ENCODE results near the gene EXD2. TPM values are rescaled to one million over a fixed set of nuclear protein-coding genes. Genes with fewer than 3 reads are reported as not detected.
A peak's percentile ranks its signal among the peaks of the same experiment; 100 is the strongest.
"Not testable (repeated sequence)": the region's sequence is repeated elsewhere in the genome, so short reads cannot be mapped to it uniquely, and the experiment has no call there.

The EXD2 gene
- total RNA-seq, 1 donor from 2014 or later, result 16.5 TPM

- no peak overlapping the region for H3K27ac ChIP-seq (replicated peaks)
- no peak for TF ChIP-seq CTCF (IDR thresholded peaks at IDR 0.05; ENCODE audit: borderline replicate concordance)
- no peaks in the 10 kb centered on the region for H3K36me3 ChIP-seq
- H3K27me3 ChIP-seq (ENCODE audit: low read depth), result no peaks in the 10 kb centered on the region
- no peak for DNase-seq
- intact Hi-C loops (cut with micrococcal nuclease), result no loop called here
- no peaks in the 10 kb centered on the region for H3K9me3 ChIP-seq (replicated peaks)
- H3K4me3 ChIP-seq, result no peak overlapping the region
- H3K4me1 ChIP-seq, result peaks cover 100% of the 10 kb centered on the region
Observed at GRCh38 chr14:69269381-69269780, 78.1 kb downstream of the EXD2 start.

GRCh38 chr14:69270097-69270496 is 78.8 kb downstream of the EXD2 start:
- DNase-seq, result no peak
- intact Hi-C loops (cut with micrococcal nuclease), result no loop called here
- Histone ChIP-seq H3K36me3 (no peaks in the 10 kb centered on the region), H3K4me3 (no peak overlapping the region), H3K27me3 (ENCODE audit: low read depth) (no peaks in the 10 kb centered on the region), H3K9me3 (replicated peaks) (no peaks in the 10 kb centered on the region), H3K27ac (replicated peaks) (peak overlapping the region; percentile 75), H3K4me1 (peaks cover 100% of the 10 kb centered on the region)
- TF ChIP-seq CTCF (IDR thresholded peaks at IDR 0.05; ENCODE audit: borderline replicate concordance), result no peak

- peak; percentile 37 for DNase-seq
- peaks cover 99% of the 10 kb centered on the region for H3K4me1 ChIP-seq
Observed at GRCh38 chr14:69270795-69271708, 79.8 kb downstream of the EXD2 start.

GRCh38 chr14:69274321-69274720 is 83.0 kb downstream of the EXD2 start:
- peaks cover 67% of the 10 kb centered on the region for H3K4me1 ChIP-seq
- H3K27me3 ChIP-seq (ENCODE audit: low read depth), result no peaks in the 10 kb centered on the region
- H3K36me3 ChIP-seq, result no peaks in the 10 kb centered on the region
- no peak overlapping the region for H3K4me3 ChIP-seq
- TF ChIP-seq CTCF (IDR thresholded peaks at IDR 0.05; ENCODE audit: borderline replicate concordance), result no peak
- DNase-seq, result no peak
- H3K27ac ChIP-seq (replicated peaks), result peak overlapping the region; percentile 75
- H3K9me3 ChIP-seq (replicated peaks), result no peaks in the 10 kb centered on the region
- intact Hi-C loops (cut with micrococcal nuclease), result no loop called here

More at GRCh38 chr14:69270795-69271708, 79.8 kb downstream of the EXD2 start:
- intact Hi-C loops (cut with micrococcal nuclease), result no loop called here
- Histone ChIP-seq H3K9me3 (replicated peaks) (no peaks in the 10 kb centered on the region), H3K27me3 (ENCODE audit: low read depth) (no peaks in the 10 kb centered on the region), H3K4me3 (no peak overlapping the region), H3K27ac (replicated peaks) (peak overlapping the region; percentile 75), H3K36me3 (no peaks in the 10 kb centered on the region)
- TF ChIP-seq CTCF (IDR thresholded peaks at IDR 0.05; ENCODE audit: borderline replicate concordance), result no peak

- TF ChIP-seq CTCF (IDR thresholded peaks at IDR 0.05; ENCODE audit: borderline replicate concordance), result no peak
- intact Hi-C loops (cut with micrococcal nuclease), result no loop called here
- Histone ChIP-seq H3K4me3 (no peak overlapping the region), H3K27me3 (ENCODE audit: low read depth) (no peaks in the 10 kb centered on the region), H3K36me3 (no peaks in the 10 kb centered on the region), H3K27ac (replicated peaks) (peak overlapping the region; percentile 75), H3K4me1 (peaks cover 62% of the 10 kb centered on the region), H3K9me3 (replicated peaks) (no peaks in the 10 kb centered on the region)
- DNase-seq, result no peak
Observed at GRCh38 chr14:69275331-69275730, 84.0 kb downstream of the EXD2 start.

- DNase-seq; H3K27ac ChIP-seq (replicated peaks); H3K4me3 ChIP-seq; H3K27me3 ChIP-seq (ENCODE audit: low read depth); H3K9me3 ChIP-seq (replicated peaks); intact Hi-C loops (cut with micrococcal nuclease); H3K36me3 ChIP-seq: not testable (repeated sequence)
- H3K4me1 ChIP-seq, result peaks cover 61% of the 10 kb centered on the region
Observed at GRCh38 chr14:69277356-69277755, 86.1 kb downstream of the EXD2 start.

Data from left ventricle myocardium inferior (tissue), 1 donor.